Left ventricle myocardium inferior (tissue), 1 donor: Measurements from ENCODE around the gene PRDX6. TPM values are rescaled to one million over a fixed set of nuclear protein-coding genes. Genes with fewer than 3 reads are reported as not detected.

Experiments
- DNase-seq: peaks from one replicate; pipeline ENCODE4 v3.0.0-alpha.2; 2020
- H3K27ac ChIP-seq: fragments of 200-600 bp; replicated peaks from 2 replicates; pipeline ENCODE4 v1.8.0; 2021
- H3K27me3 ChIP-seq: fragments of 200-600 bp; 2 replicates; pipeline ENCODE4 v1.8.0; 2021; ENCODE audit warnings: low read depth
- H3K36me3 ChIP-seq: fragments of 200-600 bp; 2 replicates; pipeline ENCODE4 v1.8.0; 2021
- H3K4me1 ChIP-seq: fragments of 200-600 bp; 2 replicates; pipeline ENCODE4 v1.8.0; 2021
- H3K4me3 ChIP-seq: fragments of 200-600 bp; 2 replicates; pipeline ENCODE4 v1.8.0; 2021; ENCODE audit warnings: mild to moderate bottlenecking, moderate library complexity
- H3K9me3 ChIP-seq: fragments of 200-600 bp; replicated peaks from 2 replicates; pipeline ENCODE4 v1.8.0; 2021
- CTCF ChIP-seq: fragments of 200-600 bp; IDR thresholded peaks from 2 replicates; pipeline ENCODE4 v1.8.0; 2021; ENCODE audit warnings: antibody characterized with exemption, mild to moderate bottlenecking, borderline replicate concordance
- intact Hi-C: fragments of 100-400 bp; cut with micrococcal nuclease; formaldehyde crosslinking; loops from one replicate; pipeline ENCODE4 v1.11.0; 2022
- total RNA-seq: library from RNA; stranded (reverse); fragmentation: NEBNext Ultra II Directional; extraction: Animal tissue kit (Norgen Biotek cat#: 25700); gene quantifications from one replicate; pipeline ENCODE4 v1.2.1, GENCODE V29; 2021
- donor health status: DM: no; HTN: yes; CAD: no; lungs with severe emphysema.

The PRDX6 gene
- total RNA-seq, 1 donor from 2014 or later: 363 TPM

GRCh38 chr1:173476197-173476664 is 904 bp upstream of the PRDX6 start:
- TF ChIP-seq CTCF: no peak
- peak overlapping the region; percentile 97 for H3K27ac ChIP-seq
- peaks cover 22% of the 10 kb centered on the region for H3K36me3 ChIP-seq
- no peak for DNase-seq
- peaks cover 77% of the 10 kb centered on the region for H3K4me1 ChIP-seq
- H3K27me3 ChIP-seq: no peaks in the 10 kb centered on the region
- H3K9me3 ChIP-seq: peaks cover under 1% of the 10 kb centered on the region
- peak overlapping the region; percentile 89 for H3K4me3 ChIP-seq
- intact Hi-C loops: loop anchor here (5.0 kb wide), 1 partner anchor 44 kb away; no protein-coding TSS in a partner anchor

- intact Hi-C loops: loop anchor here (5.0 kb wide), 1 partner anchor 44 kb away; no protein-coding TSS in a partner anchor
- Histone ChIP-seq H3K36me3 (peaks cover 28% of the 10 kb centered on the region), H3K9me3 (no peaks in the 10 kb centered on the region), H3K4me3 (peak overlapping the region; percentile 89), H3K4me1 (peaks cover 83% of the 10 kb centered on the region), H3K27me3 (no peaks in the 10 kb centered on the region), H3K27ac (peak overlapping the region; percentile 99)
- DNase-seq: peak; percentile 94
- no peak for TF ChIP-seq CTCF
Observed at GRCh38 chr1:173476665-173477285, 360 bp upstream of the PRDX6 start.

- H3K36me3 ChIP-seq: peaks cover 42% of the 10 kb centered on the region
- peak overlapping the region; percentile 99 for H3K27ac ChIP-seq
- no peaks in the 10 kb centered on the region for H3K9me3 ChIP-seq
- peaks cover 93% of the 10 kb centered on the region for H3K4me1 ChIP-seq
- intact Hi-C loops: loop anchor here (5.0 kb wide), 1 partner anchor 46 kb away; no protein-coding TSS in a partner anchor
- peak; percentile 50 for DNase-seq
- no peak for TF ChIP-seq CTCF
- H3K27me3 ChIP-seq: no peaks in the 10 kb centered on the region
- peak overlapping the region; percentile 89 for H3K4me3 ChIP-seq
Observed at GRCh38 chr1:173478094-173478674, 1.0 kb downstream of the PRDX6 start.

- H3K4me3 ChIP-seq: peak overlapping the region; percentile 89
- TF ChIP-seq CTCF: no peak
- H3K4me1 ChIP-seq: peaks cover 78% of the 10 kb centered on the region
- H3K36me3 ChIP-seq: peaks cover 55% of the 10 kb centered on the region
- H3K27me3 ChIP-seq: no peaks in the 10 kb centered on the region
- DNase-seq: no peak
- peak overlapping the region; percentile 99 for H3K27ac ChIP-seq
- intact Hi-C loops: loop anchor here (5.0 kb wide), 1 partner anchor 47 kb away; no protein-coding TSS in a partner anchor
- no peaks in the 10 kb centered on the region for H3K9me3 ChIP-seq
Observed at GRCh38 chr1:173479649-173480048, 2.5 kb downstream of the PRDX6 start.

- Histone ChIP-seq H3K4me1 (peaks cover 62% of the 10 kb centered on the region), H3K36me3 (peaks cover 72% of the 10 kb centered on the region), H3K27ac (peak overlapping the region; percentile 99), H3K4me3 (no peak overlapping the region), H3K27me3 (no peaks in the 10 kb centered on the region), H3K9me3 (no peaks in the 10 kb centered on the region)
- TF ChIP-seq CTCF: no peak
- intact Hi-C loops: no loop called here
- peak; percentile 25 for DNase-seq
Observed at GRCh38 chr1:173481195-173481772, 4.1 kb downstream of the PRDX6 start.
